ENCODE results near the gene CEL. TPM values are rescaled to one million over a fixed set of nuclear protein-coding genes. Genes with fewer than 3 reads are reported as not detected.
"Not testable (repeated sequence)": the region's sequence is repeated elsewhere in the genome, so short reads cannot be mapped to it uniquely, and the experiment has no call there.

CEL gene
- total RNA-seq, 3 donors from 2014 or later, result 0.29 to 0.98 (median 0.32) TPM

DNA sequence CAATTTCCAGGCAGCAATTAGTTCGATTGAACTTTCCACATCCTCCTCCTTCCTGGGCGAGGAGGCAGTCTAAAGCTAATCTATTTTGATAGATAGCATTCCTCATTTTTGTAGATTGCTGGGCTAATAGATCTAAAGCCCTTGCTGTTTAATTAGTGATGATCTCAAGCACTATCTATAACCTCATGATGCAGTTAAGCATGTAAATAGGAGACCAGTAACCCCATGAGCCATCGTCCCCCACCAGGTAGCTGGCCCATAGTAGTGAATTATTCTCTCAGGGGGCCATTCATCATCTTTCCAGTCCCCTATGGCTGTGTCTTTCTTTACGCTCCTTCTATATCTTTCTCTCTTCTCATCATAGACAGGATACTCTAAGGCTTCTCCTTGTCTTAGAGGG is 14.9 kb downstream of the CEL start:
- Histone ChIP-seq H3K4me3 (no peak overlapping the region), H3K27ac (no peak overlapping the region), H3K9me3 (no peaks in the 10 kb centered on the region), H3K27me3 (no peaks in the 10 kb centered on the region), H3K36me3 (no peaks in the 10 kb centered on the region), H3K4me1 (no peaks in the 10 kb centered on the region)
- intact Hi-C loops (cut with DNase I; ENCODE audit: low total_unique reads), result no loop called here
- TF ChIP-seq POLR2AphosphoS5 (IDR thresholded peaks at IDR 0.05), result no peak
- no peak for TF ChIP-seq POLR2A (IDR thresholded peaks at IDR 0.05)
- no peak for TF ChIP-seq CTCF (IDR thresholded peaks at IDR 0.05)
- no peak for DNase-seq (ENCODE audit: low spot score in 2 of 2)

DNA sequence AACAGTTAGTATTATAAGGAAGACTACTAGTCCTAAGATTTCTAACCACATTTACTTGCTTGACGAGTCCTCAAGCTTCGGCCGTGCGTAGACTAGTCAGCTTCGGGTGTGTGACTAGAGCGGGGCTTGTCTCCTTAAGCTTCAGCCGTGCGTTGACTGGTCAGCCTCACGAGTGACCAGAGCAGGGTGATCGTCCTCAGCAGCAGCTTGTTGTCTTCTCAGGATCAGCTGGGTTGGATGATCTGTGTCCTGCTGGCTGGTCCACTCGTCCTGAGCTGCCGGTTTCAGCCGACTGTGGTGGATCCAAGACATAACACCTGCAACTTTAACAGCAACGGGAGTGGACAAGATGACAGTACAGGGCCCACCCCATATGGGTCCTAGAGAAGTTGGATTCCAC is 16.7 kb downstream of the CEL start:
- H3K9me3 ChIP-seq, result no peaks in the 10 kb centered on the region
- H3K36me3 ChIP-seq, result no peaks in the 10 kb centered on the region
- no peak for DNase-seq (ENCODE audit: low spot score in 2 of 2)
- H3K4me3 ChIP-seq, result no peak overlapping the region
- no peak for TF ChIP-seq POLR2AphosphoS5 (IDR thresholded peaks at IDR 0.05)
- TF ChIP-seq CTCF (IDR thresholded peaks at IDR 0.05), result no peak
- TF ChIP-seq POLR2A (IDR thresholded peaks at IDR 0.05), result no peak
- H3K27me3 ChIP-seq, result no peaks in the 10 kb centered on the region
- H3K27ac ChIP-seq, result no peak overlapping the region
- H3K4me1 ChIP-seq, result no peaks in the 10 kb centered on the region
- intact Hi-C loops (cut with DNase I; ENCODE audit: low total_unique reads), result no loop called here

DNA sequence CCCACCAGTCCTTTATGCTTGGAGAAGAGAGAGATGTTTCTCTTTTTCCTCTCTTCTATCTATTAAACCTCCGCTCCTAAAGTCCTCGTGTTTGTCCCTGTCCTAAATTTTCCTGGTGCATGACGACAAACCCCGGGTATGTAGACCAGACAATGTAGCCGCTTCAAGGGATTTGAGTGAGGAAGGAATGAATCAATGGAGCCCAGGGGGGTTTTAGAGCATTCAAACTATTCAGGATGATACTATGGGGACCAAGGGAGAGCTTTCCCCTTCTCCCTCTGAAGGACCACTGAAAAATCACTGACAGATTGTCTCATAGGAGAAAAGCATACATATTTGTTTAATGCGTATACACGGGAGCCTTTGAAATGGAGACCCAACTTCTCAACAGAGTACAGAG is 18.4 kb downstream of the CEL start:
- H3K4me1 ChIP-seq, result no peaks in the 10 kb centered on the region
- H3K27me3 ChIP-seq, result no peaks in the 10 kb centered on the region
- H3K27ac ChIP-seq, result no peak overlapping the region
- H3K9me3 ChIP-seq, result no peaks in the 10 kb centered on the region
- no peak overlapping the region for H3K4me3 ChIP-seq
- H3K36me3 ChIP-seq, result no peaks in the 10 kb centered on the region
- no peak for DNase-seq (ENCODE audit: low spot score in 2 of 2)
- intact Hi-C loops (cut with DNase I; ENCODE audit: low total_unique reads), result no loop called here
- TF ChIP-seq POLR2A (IDR thresholded peaks at IDR 0.05) (no peak), CTCF (IDR thresholded peaks at IDR 0.05) (no peak), POLR2AphosphoS5 (IDR thresholded peaks at IDR 0.05) (no peak)

DNA sequence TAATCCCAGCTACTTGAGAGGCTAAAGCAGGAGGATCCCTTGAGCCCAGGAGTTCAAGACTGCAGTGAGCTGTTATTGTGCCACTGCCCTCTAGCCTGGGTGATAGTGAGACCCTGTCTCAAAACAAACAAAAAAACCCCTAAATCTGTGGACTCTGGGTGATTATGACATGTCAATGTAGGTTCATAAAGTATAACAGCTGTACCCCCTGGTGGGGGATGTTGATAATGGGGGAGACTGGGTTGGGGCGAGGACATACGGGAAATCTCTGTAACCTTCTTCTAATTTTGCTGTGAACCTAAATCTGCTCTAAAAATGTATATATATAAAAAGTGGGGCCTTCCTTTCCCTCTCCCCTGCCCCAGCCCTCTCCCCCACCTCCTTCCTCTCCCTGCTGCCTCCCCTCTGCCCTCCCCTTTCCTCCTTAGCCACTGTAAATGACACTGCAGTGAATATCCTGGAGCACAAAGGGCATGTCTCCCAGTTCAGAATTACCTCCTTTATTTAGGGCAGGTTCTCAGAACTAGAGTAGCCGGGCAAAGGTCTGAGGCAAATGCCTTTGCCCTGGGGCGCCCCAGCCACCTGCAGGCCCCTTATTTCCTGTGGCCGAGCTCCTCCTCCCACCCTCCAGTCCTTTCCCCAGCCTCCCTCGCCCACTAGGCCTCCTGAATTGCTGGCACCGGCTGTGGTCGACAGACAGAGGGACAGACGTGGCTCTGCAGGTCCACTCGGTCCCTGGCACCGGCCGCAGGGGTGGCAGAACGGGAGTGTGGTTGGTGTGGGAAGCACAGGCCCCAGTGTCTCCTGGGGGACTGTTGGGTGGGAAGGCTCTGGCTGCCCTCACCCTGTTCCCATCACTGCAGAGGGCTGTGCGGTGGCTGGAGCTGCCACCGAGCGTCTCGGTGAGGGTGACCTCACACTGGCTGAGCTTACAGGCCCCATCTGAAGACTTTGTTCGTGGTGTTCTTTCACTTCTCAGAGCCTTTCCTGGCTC is 19.3 kb downstream of the CEL start:
- intact Hi-C loops (cut with DNase I; ENCODE audit: low total_unique reads), result not testable (repeated sequence)

GRCh38 chr9:133081957-133082644 is 20.3 kb downstream of the CEL start:
- intact Hi-C loops (cut with DNase I; ENCODE audit: low total_unique reads); H3K27ac ChIP-seq; DNase-seq (ENCODE audit: low spot score in 2 of 2); H3K36me3 ChIP-seq; H3K4me1 ChIP-seq; H3K9me3 ChIP-seq; H3K27me3 ChIP-seq; H3K4me3 ChIP-seq: not testable (repeated sequence)

More for the DNA sequence above, 19.3 kb downstream of the CEL start:
- H3K27ac ChIP-seq; DNase-seq (ENCODE audit: low spot score in 2 of 2); H3K4me3 ChIP-seq; H3K27me3 ChIP-seq; H3K4me1 ChIP-seq; H3K9me3 ChIP-seq; H3K36me3 ChIP-seq: not testable (repeated sequence)

DNA sequence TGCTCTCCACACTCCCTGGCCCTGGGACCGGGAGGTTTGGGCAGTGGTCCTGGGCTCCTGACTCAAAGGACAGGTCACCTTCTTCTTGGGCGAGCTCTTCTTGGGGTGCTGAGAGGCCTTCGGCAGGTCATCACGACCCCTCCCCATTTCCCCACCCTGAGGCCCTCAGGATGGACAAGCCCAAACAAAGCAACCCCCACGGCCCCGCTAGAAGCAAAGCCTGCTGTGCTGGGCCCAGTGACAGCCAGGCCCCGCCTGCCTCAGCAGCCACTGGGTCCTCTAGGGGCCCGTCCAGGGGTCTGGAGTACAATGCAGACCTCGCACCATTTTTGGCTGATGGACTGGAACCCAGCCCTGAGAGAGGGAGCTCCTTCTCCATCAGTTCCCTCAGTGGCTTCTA is 21.9 kb downstream of the CEL start:
- H3K9me3 ChIP-seq; H3K4me3 ChIP-seq; intact Hi-C loops (cut with DNase I; ENCODE audit: low total_unique reads); H3K36me3 ChIP-seq; H3K4me1 ChIP-seq; DNase-seq (ENCODE audit: low spot score in 2 of 2); H3K27ac ChIP-seq; H3K27me3 ChIP-seq: not testable (repeated sequence)

- H3K4me3 ChIP-seq; H3K9me3 ChIP-seq; H3K36me3 ChIP-seq; H3K27me3 ChIP-seq; H3K4me1 ChIP-seq; intact Hi-C loops (cut with DNase I; ENCODE audit: low total_unique reads); DNase-seq (ENCODE audit: low spot score in 2 of 2); H3K27ac ChIP-seq: not testable (repeated sequence)
These were observed 24.6 kb downstream of the CEL start for GRCh38 chr9:133086212-133086860.
